ENCODE measurements around the gene DTX3. TPM values are rescaled to one million over a fixed set of nuclear protein-coding genes. Genes with fewer than 3 reads are reported as not detected.
A peak's percentile ranks its signal among the peaks of the same experiment; 100 is the strongest.
"Not testable (repeated sequence)": the region's sequence is repeated elsewhere in the genome, so short reads cannot be mapped to it uniquely, and the experiment has no call there.

The DTX3 gene, protein sequence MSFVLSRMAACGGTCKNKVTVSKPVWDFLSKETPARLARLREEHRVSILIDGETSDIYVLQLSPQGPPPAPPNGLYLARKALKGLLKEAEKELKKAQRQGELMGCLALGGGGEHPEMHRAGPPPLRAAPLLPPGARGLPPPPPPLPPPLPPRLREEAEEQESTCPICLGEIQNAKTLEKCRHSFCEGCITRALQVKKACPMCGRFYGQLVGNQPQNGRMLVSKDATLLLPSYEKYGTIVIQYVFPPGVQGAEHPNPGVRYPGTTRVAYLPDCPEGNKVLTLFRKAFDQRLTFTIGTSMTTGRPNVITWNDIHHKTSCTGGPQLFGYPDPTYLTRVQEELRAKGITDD
- 45.3 TPM for polyA plus RNA-seq (2013, experiment 1 of 2)
- polyA plus RNA-seq (2013, experiment 2 of 2), result 37.5 TPM

DNA sequence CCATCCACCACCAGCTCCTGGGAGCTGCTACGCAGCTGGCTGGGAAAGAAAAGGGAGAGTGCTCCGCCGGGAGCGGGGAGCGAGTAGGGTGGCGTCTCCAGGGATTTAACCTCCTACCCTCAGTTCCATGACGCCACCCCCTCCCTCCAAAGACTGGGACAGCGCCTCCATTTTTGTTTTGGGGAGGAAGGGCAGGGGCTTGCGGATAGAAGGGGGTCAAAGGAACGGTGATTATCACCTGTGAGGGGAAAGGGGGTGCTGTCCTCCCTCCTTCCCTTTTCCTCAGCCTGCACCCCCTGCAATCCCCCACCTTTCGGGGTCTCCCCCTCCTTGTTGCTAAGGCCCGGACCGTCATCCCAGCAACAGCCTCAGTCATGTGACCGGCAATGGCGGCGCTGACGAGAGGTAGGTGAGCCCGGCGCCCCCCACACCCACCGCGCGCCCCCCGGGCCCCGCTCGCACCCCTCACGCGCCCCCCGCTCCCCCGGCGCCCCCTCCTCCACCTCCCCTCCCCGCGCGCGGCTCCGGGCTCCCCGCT is at the start of gene DTX3:
Gene DTX3 (plus strand): TSS at position 371 of the 538 bp plus-strand sequence. CDS start 1,694 bp downstream, outside the sequence.
- Histone ChIP-seq H3K27ac (ENCODE audit: low read depth, low read length, severe bottlenecking) (peak within 1 kb of the TSS; percentile 45), H3K4me1 (ENCODE audit: control insufficient read depth, insufficient read depth, low read length, poor library complexity, severe bottlenecking) (peaks cover 15% of the 10 kb centered on the region), H3K36me3 (ENCODE audit: control insufficient read depth, insufficient read depth, low read length) (peaks cover 9% of the 10 kb centered on the region), H3K4me3 (ENCODE audit: extremely low read depth, insufficient read depth, low read length, poor library complexity, severe bottlenecking) (peak within 1 kb of the TSS; percentile 53), H3K9me3 (ENCODE audit: control insufficient read depth, low read length) (no peaks in the 10 kb centered on the region)
- 47% methylated on average over 2 of the region's 36 CpGs; no CpG with 5 or more reads in 1 of the 2 experiments for WGBS, 2 experiments (ENCODE audit: insufficient coverage in 2 of 2)

- no CpG with 5 or more reads among the region's 1 CpG for WGBS, 2 experiments (ENCODE audit: insufficient coverage in 2 of 2)
- peaks cover 17% of the 10 kb centered on the region for H3K4me1 ChIP-seq (ENCODE audit: control insufficient read depth, insufficient read depth, low read length, poor library complexity, severe bottlenecking)
- H3K4me3 ChIP-seq (ENCODE audit: extremely low read depth, insufficient read depth, low read length, poor library complexity, severe bottlenecking), result no peak overlapping the region
- no peaks in the 10 kb centered on the region for H3K36me3 ChIP-seq (ENCODE audit: control insufficient read depth, insufficient read depth, low read length)
- H3K9me3 ChIP-seq (ENCODE audit: control insufficient read depth, low read length), result no peaks in the 10 kb centered on the region
- no peak overlapping the region for H3K27ac ChIP-seq (ENCODE audit: low read depth, low read length, severe bottlenecking)
Observed at GRCh38 chr12:57554897-57555296, 49.7 kb upstream of the DTX3 start.

GRCh38 chr12:57558864-57559263 is 45.8 kb upstream of the DTX3 start:
- H3K27ac ChIP-seq (ENCODE audit: low read depth, low read length, severe bottlenecking), result no peak overlapping the region
- no peaks in the 10 kb centered on the region for H3K36me3 ChIP-seq (ENCODE audit: control insufficient read depth, insufficient read depth, low read length)
- no peaks in the 10 kb centered on the region for H3K9me3 ChIP-seq (ENCODE audit: control insufficient read depth, low read length)
- H3K4me3 ChIP-seq (ENCODE audit: extremely low read depth, insufficient read depth, low read length, poor library complexity, severe bottlenecking), result no peak overlapping the region
- WGBS, 2 experiments (ENCODE audit: insufficient coverage in 2 of 2), result 83 to 90% methylated on average over 1 to 2 of the region's 4 CpGs
- peaks cover 5% of the 10 kb centered on the region for H3K4me1 ChIP-seq (ENCODE audit: control insufficient read depth, insufficient read depth, low read length, poor library complexity, severe bottlenecking)

DNA sequence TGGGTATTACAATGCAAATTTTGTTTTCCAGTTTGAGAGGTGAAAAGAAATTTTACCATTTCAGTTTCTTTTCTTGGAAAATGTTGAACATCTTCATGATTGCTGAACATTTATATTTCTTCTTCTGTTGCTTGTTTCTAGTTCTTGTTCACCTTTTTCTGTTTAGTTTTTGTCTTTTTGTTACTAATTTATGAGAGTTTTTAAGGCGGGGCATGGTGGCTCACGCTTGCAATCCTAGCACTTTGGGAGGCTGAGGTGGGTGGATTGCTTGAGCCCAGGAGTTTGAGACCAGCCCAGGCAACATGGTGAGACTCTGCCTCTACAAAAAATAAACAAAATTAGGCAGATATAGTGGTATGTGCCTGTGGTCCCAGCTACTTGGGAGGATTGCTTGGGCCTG is 44.1 kb upstream of the DTX3 start:
- no CpG with 5 or more reads among the region's 2 CpGs for WGBS, 2 experiments (ENCODE audit: insufficient coverage in 2 of 2)
- Histone ChIP-seq H3K36me3 (ENCODE audit: control insufficient read depth, insufficient read depth, low read length) (no peaks in the 10 kb centered on the region), H3K4me1 (ENCODE audit: control insufficient read depth, insufficient read depth, low read length, poor library complexity, severe bottlenecking) (peaks cover 5% of the 10 kb centered on the region), H3K27ac (ENCODE audit: low read depth, low read length, severe bottlenecking) (no peak overlapping the region), H3K9me3 (ENCODE audit: control insufficient read depth, low read length) (no peaks in the 10 kb centered on the region), H3K4me3 (ENCODE audit: extremely low read depth, insufficient read depth, low read length, poor library complexity, severe bottlenecking) (no peak overlapping the region)

GRCh38 chr12:57561117-57561516 is 43.5 kb upstream of the DTX3 start:
- not testable (repeated sequence) for H3K4me1 ChIP-seq (ENCODE audit: control insufficient read depth, insufficient read depth, low read length, poor library complexity, severe bottlenecking)
- no CpG with 5 or more reads among the region's 1 CpG for WGBS, 2 experiments (ENCODE audit: insufficient coverage in 2 of 2)

GRCh38 chr12:57563358-57563757 is 41.3 kb upstream of the DTX3 start:
- Histone ChIP-seq H3K4me1 (ENCODE audit: control insufficient read depth, insufficient read depth, low read length, poor library complexity, severe bottlenecking) (peaks cover 5% of the 10 kb centered on the region), H3K27ac (ENCODE audit: low read depth, low read length, severe bottlenecking) (no peak overlapping the region), H3K4me3 (ENCODE audit: extremely low read depth, insufficient read depth, low read length, poor library complexity, severe bottlenecking) (no peak overlapping the region), H3K9me3 (ENCODE audit: control insufficient read depth, low read length) (no peaks in the 10 kb centered on the region), H3K36me3 (ENCODE audit: control insufficient read depth, insufficient read depth, low read length) (no peaks in the 10 kb centered on the region)
- 92 to 100% methylated on average over 1 to 3 of the region's 4 CpGs for WGBS, 2 experiments (ENCODE audit: insufficient coverage in 2 of 2)

More at GRCh38 chr12:57561117-57561516, 43.5 kb upstream of the DTX3 start:
- H3K9me3 ChIP-seq (ENCODE audit: control insufficient read depth, low read length); H3K27ac ChIP-seq (ENCODE audit: low read depth, low read length, severe bottlenecking); H3K36me3 ChIP-seq (ENCODE audit: control insufficient read depth, insufficient read depth, low read length); H3K4me3 ChIP-seq (ENCODE audit: extremely low read depth, insufficient read depth, low read length, poor library complexity, severe bottlenecking): not testable (repeated sequence)

GRCh38 chr12:57564178-57564740 is 40.4 kb upstream of the DTX3 start:
- no peaks in the 10 kb centered on the region for H3K9me3 ChIP-seq (ENCODE audit: control insufficient read depth, low read length)
- H3K27ac ChIP-seq (ENCODE audit: low read depth, low read length, severe bottlenecking), result no peak overlapping the region
- 81 to 87% methylated on average over 5 of the region's 7 CpGs for WGBS, 2 experiments (ENCODE audit: insufficient coverage in 2 of 2)
- H3K36me3 ChIP-seq (ENCODE audit: control insufficient read depth, insufficient read depth, low read length), result no peaks in the 10 kb centered on the region
- H3K4me3 ChIP-seq (ENCODE audit: extremely low read depth, insufficient read depth, low read length, poor library complexity, severe bottlenecking), result no peak overlapping the region
- peaks cover 5% of the 10 kb centered on the region for H3K4me1 ChIP-seq (ENCODE audit: control insufficient read depth, insufficient read depth, low read length, poor library complexity, severe bottlenecking)

DNA sequence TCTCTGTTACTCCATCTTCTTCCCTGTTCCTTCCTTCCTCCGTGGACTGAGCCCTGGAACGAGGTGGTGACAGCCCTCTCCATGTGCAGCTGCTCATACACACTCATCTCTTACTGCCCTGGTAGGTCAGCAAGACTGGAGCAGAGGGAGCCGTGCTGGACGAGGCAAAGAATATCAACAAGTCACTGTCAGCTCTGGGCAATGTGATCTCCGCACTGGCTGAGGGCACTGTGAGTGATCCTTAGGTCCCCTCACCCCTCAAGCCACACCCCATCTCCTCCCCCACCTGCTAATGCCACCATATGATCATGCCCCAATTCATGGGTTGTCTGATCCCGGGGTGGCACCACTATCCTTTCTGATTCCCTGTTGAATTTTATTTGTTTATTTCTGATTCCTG is 35.8 kb upstream of the DTX3 start:
- 90% methylated on average over 3 to 5 of the region's 6 CpGs for WGBS, 2 experiments (ENCODE audit: insufficient coverage in 2 of 2)
- Histone ChIP-seq H3K36me3 (ENCODE audit: control insufficient read depth, insufficient read depth, low read length) (no peaks in the 10 kb centered on the region), H3K9me3 (ENCODE audit: control insufficient read depth, low read length) (no peaks in the 10 kb centered on the region), H3K27ac (ENCODE audit: low read depth, low read length, severe bottlenecking) (no peak overlapping the region), H3K4me3 (ENCODE audit: extremely low read depth, insufficient read depth, low read length, poor library complexity, severe bottlenecking) (no peak overlapping the region), H3K4me1 (ENCODE audit: control insufficient read depth, insufficient read depth, low read length, poor library complexity, severe bottlenecking) (no peaks in the 10 kb centered on the region)

DNA sequence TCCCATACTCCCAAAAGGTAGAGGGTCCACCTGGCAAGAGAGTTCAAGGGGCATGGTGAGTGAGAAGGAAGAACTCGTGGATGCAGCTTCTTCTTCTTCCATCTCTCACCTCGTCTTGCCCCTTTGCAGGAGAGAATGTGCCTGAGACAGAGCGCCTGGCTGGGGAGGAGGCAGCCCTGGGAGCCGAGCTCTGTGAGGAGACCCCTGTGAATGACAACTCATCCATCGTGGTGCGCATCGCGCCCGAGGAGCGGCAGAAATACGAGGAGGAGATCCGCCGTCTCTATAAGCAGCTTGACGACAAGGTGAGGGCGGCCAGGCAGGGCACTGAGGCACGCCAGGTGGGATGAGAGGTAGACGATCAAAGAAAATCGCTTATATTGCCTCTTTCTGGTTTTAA is 34.8 kb upstream of the DTX3 start:
- WGBS, 2 experiments (ENCODE audit: insufficient coverage in 2 of 2), result 96 to 98% methylated on average over 13 to 15 of the region's 18 CpGs
- no peaks in the 10 kb centered on the region for H3K36me3 ChIP-seq (ENCODE audit: control insufficient read depth, insufficient read depth, low read length)
- H3K9me3 ChIP-seq (ENCODE audit: control insufficient read depth, low read length), result no peaks in the 10 kb centered on the region
- no peak overlapping the region for H3K4me3 ChIP-seq (ENCODE audit: extremely low read depth, insufficient read depth, low read length, poor library complexity, severe bottlenecking)
- H3K27ac ChIP-seq (ENCODE audit: low read depth, low read length, severe bottlenecking), result no peak overlapping the region
- H3K4me1 ChIP-seq (ENCODE audit: control insufficient read depth, insufficient read depth, low read length, poor library complexity, severe bottlenecking), result no peaks in the 10 kb centered on the region

- not testable (repeated sequence) for H3K4me1 ChIP-seq (ENCODE audit: control insufficient read depth, insufficient read depth, low read length, poor library complexity, severe bottlenecking); H3K9me3 ChIP-seq (ENCODE audit: control insufficient read depth, low read length); H3K4me3 ChIP-seq (ENCODE audit: extremely low read depth, insufficient read depth, low read length, poor library complexity, severe bottlenecking); H3K27ac ChIP-seq (ENCODE audit: low read depth, low read length, severe bottlenecking); H3K36me3 ChIP-seq (ENCODE audit: control insufficient read depth, insufficient read depth, low read length)
- 86 to 95% methylated on average over 3 to 4 of the region's 13 CpGs for WGBS, 2 experiments (ENCODE audit: insufficient coverage in 2 of 2)
Observed at GRCh38 chr12:57570438-57570837, 34.2 kb upstream of the DTX3 start.

Measured in mesodermal cell (in vitro differentiated cells).